ENCODE measurements around the gene CYP27B1.
A peak's percentile ranks its signal among the peaks of the same experiment; 100 is the strongest.

The CYP27B1 gene

DNA sequence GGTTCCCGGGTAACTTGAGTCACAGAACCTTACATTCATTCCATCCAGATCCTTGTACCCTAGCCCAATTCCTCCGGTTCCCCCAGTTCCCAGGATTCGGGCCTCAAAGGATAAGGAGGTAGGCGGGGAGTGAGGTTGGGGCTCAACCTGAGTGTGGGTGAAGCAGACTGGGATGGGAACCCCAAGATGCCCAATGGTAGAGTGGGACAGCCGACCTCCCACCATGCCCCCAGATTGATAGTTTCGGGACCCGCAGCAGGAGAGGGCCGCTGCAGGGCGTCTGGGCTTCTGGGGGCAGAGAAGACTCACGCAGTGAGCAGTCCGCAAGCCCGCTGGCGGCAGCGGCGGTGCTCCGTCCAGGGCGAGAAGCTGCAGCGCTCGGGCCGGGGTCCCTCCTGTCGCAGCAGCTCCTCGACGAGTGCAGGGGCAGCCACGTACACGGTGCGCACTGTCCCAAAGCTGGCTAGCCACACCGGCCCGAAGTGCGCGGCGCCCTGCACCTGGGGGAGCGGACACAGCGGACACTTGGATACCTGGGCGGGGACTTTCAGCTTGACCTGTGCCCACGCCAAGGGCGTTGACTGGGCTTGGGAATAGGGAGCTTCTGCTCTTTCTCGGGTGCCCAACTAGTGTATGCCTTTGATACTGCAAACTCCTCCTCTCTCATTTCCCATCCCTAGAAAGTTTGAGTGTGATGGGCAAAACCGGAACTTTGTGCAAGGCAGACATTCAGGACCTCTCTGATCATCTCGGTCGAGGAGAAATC, 997 bp downstream of the CYP27B1 start:
- DNase-seq, result peak; percentile 29
- peak; percentile 14 for ATAC-seq

DNA sequence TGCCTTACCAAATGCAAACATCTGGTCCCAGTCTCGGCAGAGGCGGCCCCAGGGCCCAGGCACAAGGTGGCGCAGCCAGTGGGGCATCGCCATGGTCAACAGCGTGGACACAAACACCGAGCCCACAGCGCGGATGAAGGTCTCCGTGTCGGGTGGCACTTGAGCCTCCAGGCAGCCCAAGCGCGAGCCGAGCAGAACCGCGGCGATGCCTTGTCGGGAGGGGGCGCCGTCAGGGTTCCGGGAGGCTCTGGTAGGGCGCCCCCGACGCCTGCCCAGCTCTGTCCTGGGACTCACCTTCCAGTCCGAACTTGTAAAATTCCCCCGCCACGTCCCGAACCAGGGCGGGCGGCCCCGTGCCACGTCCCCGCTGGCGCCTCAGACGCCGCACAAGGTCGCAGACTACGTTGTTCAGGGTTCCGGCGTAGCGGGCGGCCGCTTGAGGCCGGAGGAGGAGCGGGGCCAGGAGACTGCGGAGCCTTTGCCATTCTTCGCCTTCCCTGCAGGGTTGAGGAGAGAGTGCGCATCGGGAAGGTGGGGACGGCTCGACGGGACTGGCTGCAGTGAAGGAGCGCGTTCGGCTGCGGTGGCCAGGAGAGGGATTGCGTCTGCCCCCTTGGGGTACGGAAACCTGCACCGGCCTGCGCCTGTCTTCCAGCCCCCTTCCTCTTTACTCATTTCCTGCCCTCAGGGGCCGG, 1.7 kb downstream of the CYP27B1 start:
- DNase-seq, result peak; percentile 74
- ATAC-seq, result peak; percentile 65

DNA sequence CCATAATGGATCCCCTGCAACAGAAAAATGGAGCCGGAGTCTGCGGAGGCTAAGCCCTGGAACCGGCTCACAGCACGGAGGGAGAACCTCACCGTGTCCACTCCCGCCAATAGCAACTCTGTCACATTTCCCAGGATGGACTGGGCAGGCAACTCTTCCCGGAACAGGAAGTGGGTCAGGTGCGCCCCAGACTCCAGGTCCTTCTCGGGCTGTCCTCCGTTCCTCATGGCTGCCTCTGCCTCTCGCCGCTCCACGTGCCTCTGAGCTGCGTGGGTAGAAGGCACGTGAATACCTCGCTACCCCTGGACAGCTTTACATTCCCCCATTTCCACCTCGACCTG, 2.2 kb downstream of the CYP27B1 start:
- ATAC-seq (peak; percentile 0), DNase-seq (peak; percentile 55)

DNA sequence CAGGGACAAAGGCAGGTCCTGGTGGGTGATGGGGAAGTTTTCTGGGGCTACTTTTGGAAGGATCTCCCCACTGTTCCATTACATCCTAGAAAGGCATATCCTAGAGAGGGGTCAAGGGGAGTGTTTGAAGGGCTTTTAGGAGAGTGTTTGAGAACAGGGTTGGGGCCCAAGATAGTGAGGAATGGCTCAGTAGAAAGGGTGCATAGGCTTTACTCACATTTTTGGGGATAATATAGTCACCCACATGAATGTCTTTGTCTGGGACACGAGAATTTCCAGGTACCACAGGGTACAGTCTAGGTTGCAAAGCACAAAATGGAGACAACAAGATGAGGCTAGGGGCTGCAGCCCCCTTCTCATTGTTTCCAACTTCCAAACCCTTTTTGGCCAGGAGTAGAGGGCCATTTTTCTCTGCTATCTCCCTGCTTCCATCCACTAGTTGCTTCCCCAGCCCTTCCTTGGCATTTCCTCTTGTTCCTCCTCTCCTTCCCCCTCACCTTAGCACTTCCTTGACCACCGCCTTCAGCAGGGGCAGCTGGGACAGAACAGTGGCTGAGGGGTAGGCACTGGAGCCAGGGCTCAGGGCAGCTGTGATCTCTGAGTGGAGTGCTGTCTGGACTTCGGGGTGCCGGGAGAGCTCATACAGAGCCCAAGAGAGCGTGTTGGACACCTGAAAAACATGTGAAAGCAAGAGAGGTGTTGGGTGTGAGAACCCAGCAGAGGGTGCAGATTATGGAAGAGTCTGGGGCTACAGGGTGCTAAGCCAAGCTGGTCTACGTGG, 2.8 kb downstream of the CYP27B1 start:
- ATAC-seq (no peak), DNase-seq (no peak)

DNA sequence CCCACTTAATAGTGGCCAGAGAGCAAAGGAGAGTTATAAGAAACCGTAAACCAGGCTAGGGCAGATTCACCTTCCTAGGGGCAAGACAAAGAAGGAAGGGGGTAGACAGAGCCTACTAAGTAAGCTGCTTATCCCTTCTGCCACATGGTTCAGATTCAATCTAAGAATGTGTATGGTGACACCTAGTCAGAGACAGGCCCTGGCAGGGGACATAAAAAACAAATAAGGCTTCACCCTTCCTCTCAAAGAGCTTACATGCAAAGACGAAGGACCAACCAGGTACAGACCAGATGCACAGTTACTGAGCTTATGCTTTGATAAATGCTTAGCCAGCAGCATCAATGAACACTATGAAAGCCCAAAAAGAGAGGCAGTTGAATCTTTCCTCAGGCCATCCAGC, 4.4 kb downstream of the CYP27B1 start:
- no peak for ATAC-seq

DNA sequence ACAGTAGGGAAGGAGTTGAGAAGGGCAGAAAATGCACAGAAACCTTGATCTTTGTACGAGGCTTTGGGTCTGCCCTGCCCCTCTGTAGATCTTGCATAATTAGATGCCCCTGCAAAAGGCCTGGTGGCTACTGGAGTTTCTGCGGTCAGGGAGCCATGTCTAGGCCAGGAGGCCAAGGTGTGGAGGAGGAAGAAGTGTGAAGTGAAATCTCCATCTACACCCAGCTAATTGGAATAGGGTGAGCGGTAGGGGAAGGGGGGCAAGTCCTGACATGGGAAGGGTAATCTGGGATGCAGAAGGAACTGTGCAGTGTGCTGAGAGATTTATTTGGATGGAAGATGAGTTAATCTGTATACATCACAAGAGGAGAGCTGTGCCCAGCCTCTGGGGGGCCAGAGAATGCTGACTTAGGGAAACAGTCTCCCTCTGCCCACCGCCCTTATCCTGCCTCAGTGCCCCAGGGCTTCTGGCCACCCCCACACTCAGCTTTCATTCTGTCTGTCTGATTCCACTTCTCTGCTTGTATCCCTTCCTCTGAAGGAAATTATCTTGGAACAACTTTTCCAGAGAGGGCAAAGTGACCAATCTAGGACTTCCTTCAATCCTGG, 5.4 kb downstream of the CYP27B1 start:
- ATAC-seq, result no peak

More for the DNA sequence above, 4.4 kb downstream of the CYP27B1 start:
- no peak for DNase-seq

DNA sequence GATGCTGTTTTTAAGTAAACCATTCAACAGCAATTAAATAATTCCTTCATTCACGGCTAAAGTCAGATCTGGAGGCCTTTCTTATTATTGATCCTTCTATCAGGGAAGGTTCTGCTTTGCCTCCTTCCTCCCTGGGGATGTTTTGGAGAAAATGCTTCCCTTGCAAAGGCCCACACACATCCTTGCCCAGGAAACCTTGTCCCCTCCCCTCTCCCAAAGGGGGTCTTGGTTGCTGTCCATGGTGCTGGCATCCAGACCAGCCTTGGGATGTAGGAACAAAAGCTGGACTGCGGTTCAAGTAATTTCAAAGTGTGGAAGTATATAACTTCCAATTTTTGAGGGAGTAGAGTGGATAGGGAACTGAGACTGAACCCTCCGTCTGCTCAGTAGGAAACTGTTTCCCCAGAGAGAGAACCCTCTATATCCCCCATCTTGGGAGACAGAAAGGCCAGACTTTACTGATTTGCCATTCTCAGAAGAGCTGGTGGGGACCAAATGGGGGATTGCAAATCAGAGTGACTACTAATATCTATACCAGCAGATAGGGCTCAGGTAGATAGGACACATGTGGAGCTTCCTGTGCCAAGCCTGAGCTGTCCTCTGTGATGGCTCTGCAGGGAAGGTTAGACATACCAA, 6.4 kb downstream of the CYP27B1 start:
- no peak for ATAC-seq
- DNase-seq, result no peak

More for the DNA sequence above, 5.4 kb downstream of the CYP27B1 start:
- DNase-seq, result no peak

DNA sequence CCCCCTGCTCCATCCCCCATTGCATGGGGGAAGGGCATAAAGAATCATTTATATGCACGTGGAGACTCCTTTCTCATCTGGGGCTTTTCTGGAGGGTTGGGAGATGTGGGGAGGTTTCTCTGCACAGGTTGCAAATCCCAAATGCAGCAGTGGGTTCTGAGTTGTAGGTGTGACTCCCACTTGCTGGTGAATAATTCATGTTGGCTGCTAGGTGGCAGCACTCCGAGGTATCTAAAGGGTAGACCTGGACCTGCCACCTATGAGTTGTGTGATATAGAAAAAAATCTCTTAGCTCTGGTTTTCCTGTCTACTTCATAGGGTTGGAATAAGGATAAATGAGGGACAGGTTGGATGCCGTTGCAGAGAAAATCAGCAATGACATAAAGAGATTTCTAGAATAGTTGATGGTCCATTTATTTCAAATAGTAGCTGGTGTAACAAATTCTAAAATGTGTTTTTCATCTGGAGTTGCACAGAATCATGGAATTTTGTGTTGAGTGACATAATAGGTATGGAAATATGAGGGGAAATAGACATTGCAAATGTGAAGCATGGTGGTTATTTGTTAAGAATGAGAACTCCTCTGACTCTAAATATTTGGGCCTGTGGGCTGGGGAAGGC, 7.4 kb downstream of the CYP27B1 start:
- DNase-seq (peak; percentile 48), ATAC-seq (no peak)

DNA sequence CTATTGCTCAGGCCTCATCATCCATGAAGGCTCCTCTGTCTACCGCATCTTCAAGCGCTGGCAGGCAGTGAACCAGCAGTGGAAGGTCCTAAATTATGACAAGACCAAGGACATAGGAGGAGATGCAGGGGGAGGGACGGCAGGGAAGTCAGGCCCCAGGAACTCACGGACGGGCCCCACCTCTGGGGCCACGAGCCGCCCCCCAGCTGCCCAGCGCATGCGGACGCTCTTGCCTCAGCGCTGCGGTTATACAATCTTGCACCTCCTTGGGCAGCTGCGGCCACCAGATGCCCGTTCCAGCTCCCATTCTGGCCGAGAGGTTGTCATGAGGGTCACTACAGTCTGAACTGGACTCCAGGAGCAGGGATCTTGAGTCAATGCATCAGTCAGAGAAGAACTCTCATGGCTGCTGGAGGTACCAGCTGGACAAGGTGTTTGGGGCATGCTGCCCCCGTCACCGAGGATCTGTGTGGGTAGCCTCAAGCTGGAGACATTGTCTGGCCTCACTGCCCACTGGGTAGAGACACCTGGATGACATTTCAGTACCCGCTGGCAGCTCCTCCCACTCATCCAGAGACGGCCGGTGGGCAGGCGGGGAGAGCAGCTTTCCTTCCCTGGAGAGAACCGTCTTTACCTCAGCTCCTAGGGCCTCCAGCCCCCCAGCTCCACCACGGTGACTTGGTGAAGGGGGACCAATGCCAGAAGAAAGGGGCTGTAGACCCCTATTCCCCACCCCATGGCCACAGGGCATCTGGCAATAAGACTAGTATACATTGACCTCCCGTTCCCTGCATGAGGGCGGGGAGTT, 8.1 kb downstream of the CYP27B1 start:
- no peak for DNase-seq
- ATAC-seq, result no peak

DNA sequence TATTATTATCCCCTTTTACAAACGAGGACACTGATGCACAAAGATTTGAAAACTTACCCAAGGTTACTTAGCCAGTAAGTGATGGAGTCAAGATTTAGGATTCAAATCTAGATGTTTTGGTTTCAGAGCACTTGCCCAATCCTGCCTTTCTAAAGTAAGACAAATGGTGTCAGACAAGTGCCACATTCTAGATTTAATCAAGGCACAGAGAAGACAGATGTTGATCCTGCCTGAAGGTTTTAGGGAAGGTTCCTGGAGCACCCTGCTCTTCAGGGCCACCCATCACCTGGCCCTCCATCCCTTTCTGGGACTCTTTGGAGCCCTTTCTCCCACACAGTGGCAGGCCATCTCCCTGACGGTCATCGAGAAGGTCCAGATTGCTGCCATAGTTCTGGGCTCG, 9.1 kb downstream of the CYP27B1 start:
- no peak for ATAC-seq
- no peak for DNase-seq

DNA sequence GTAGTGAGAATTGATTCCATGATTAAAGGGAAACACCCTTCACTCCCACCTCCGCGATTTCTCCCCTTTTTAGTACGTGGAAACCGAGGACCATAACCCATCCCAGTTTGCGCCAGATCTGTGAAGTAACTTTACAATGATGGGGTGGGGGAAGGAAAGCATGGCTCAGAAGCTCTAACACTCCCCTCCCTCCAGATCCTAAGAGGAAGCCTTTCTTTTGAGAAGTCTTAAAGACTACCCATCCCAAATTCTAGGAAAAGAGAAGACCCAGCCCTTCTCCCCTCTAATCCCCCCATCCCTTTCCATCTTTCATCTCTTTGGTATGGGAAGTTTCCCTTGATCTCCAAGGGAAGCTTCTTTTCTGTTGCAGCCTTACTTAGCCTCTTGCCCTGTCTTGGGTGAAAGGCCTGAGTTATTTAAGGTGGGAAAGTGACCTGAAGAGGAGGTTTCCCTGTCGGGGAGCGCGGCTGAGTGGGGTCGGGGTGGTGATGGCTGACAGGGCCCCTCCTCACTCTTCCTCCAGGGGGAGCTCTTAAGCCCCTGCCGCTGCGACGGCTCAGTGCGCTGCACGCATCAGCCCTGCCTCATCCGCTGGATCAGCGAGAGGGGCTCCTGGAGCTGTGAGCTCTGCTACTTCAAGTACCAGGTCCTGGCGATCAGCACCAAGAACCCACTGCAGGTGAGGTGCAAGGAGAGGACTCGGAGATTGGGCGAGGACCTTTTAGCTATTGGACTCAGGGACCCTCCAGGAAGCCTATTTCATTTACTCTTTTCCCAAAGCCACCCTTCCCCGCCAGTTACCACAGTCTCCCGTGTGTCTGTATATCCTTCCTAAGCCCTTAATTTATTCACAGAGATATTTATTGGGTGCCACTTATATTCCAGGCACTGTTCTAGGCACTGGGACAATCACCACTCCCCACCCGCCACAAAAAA, 10.2 kb downstream of the CYP27B1 start:
- DNase-seq (peak; percentile 80), ATAC-seq (peak; percentile 49)

DNA sequence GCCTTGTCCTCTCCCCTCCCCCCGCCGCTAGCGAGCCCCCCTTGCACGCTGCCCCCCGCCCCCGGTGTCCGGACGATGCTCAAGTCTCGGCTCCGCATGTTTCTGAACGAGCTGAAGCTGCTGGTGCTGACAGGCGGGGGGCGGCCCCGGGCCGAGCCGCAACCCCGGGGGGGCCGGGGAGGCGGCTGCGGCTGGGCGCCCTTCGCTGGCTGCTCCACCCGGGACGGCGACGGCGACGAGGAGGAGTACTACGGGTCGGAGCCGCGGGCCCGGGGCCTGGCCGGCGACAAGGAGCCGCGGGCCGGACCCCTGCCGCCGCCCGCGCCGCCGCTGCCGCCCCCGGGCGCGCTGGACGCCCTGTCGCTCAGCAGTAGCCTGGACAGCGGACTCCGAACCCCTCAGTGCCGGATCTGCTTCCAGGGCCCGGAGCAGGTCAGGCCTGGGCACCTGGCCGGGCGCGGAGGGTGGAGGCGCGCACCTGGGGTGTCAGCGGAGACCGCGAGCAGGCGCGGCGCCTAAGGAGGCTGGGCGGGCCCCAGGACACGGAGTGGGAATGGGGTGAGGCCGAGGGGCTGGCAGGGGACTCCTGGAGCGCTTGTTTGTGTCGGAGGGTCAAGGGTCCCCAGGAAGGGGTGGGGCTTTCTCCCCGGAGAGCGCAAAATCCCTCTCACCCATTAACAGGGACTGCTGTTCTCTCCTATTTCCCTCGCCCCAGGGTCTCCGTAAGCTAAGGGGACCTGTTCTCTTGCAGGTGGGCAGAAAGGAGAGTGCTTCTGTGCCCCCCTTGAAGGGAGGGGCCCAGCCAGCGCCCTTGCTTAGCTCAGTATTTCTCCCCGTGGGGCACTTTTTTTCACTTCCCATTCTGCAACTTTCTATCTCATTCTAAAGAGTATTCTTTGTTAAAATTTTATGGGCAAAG, 11.2 kb downstream of the CYP27B1 start:
- ATAC-seq (no peak), DNase-seq (peak; percentile 45)

DNA sequence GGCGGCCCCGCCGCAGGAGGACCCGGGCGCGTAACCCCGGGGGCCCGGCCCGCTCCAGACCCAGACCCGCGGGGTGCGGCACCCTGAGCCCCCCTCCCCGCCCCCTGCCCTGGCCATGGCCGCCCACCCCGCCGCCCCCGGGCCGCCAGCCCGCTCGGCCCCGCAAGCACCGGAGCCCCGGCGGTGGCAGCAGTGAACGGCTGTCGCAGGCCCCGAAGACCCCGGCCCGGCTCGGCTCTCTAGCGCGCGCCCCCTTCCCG, 11.8 kb downstream of the CYP27B1 start:
- ATAC-seq (no peak), DNase-seq (no peak)

DNA sequence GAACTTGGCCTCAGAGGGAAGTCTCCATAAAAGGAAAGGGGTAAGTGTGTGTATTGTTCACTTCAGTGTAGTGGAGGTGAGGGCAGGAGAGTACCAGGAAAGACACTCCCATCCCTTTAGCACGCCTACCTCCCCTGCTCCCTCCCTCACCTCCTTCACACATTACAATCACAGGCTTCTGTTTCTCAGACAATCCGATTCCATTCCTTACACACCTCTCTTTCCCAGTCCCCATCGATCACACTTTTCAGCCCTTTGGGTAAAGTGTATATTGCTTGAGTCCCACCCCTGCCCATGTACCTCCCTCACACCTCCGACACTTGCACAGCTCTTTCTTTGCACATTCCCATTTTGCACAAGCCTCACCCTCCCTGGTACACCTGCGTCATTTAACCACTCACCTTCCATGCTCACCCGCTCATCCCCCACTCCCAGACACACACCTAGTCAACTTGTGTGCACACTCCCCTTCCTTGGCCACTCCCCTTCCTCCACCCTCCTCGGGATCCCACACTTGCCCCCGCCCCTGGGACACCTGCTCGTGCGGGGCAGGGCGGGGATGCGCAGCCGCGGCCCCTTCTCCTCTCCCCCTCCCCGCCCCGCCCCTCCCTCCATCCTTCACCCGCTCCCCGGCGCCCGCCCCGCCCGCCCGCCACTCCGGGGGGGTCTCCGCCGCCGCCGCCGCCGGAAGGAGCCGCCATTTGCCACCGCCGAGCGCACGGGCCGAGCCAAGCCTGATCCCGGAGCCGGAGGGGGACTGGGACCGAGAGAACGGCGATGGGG, 12.3 kb downstream of the CYP27B1 start, which contains the start of gene MARCHF9:
Gene MARCHF9, plus strand, starts transcription at position 693 of the 783 bp plus-strand sequence. CDS start 426 bp downstream, outside the sequence.
- ATAC-seq (peak; percentile 50), DNase-seq (peak; percentile 85)

DNA sequence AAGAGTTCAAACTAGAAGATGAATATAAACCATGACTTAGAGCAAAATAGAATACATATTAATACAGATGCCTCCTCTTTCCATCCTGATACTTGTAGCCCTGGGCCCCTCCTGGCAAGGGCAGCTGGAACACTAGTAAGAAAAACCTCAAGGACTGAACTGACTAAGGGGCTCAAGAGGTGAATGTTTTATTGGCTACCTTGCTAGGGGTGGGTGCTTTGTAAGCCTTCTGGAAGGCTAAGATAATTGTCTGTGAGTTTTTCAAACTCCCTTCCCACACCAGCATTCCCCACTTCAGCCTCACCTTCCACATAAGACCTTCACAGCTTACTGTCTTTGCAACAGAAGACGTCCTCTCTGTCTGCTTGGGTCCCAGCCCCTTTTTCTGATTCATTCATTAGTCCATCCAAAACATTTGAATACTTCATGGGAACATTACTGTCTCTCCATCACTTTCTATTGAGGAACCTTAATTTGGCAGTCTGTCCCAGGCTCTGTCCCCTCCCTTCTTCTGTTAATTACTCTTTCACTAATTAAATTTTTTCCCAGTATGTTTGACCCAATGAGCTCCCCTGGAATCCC, 13.0 kb downstream of the CYP27B1 start:
- DNase-seq (no peak), ATAC-seq (no peak)

DNA sequence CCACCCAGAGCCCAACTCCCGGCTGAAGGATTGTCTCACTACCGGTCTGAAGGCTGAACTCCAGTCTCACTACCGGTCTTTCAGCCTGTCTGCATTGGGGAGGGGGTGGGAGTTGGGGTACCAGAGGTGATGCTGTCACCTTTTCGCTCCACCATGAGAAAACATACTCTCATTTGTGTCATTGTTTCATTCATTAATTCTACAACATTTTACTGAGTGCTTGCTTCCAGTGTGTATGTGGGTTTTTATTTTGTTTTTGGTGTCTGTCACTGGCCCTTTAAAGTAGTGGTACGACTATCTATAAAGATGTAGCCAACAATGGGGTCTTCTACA, 14.2 kb downstream of the CYP27B1 start:
- ATAC-seq (no peak), DNase-seq (no peak)

Data from stimulated activated naive CD8-positive, alpha-beta T cell treated with anti-CD3 and anti-CD28 coated beads, Interleukin-15, Interleukin-2, amounts not matched to agents 100 U/mL and 50 U/mL, for 24 hours (primary cell).